Subcutaneous abdominal adipose tissue (tissue), 5 donors: ENCODE measurements around the gene RBM38.

Experiments
- H3K27ac ChIP-seq: one replicate; pipeline ENCODE4 v1.7.0; 2013; ENCODE audit warnings: low read depth, mild to moderate bottlenecking, inconsistent platforms, low read length, moderate library complexity
- H3K27me3 ChIP-seq, 5 donors: one replicate each; pipeline ENCODE4 v1.7.0; 2013; ENCODE audit warnings: low read length in 5 of 5, inconsistent platforms in 1 of 5; ENCODE audit not compliant: control insufficient read depth in 5 of 5, insufficient read depth in 4 of 5
- H3K36me3 ChIP-seq, 5 donors: one replicate each; pipeline ENCODE4 v1.7.0; 2013; ENCODE audit warnings: low read length in 5 of 5; ENCODE audit not compliant: control insufficient read depth in 5 of 5, insufficient read depth in 5 of 5
- H3K4me1 ChIP-seq, 5 donors: one replicate each; pipeline ENCODE4 v1.7.0; 2013; ENCODE audit warnings: low read length in 5 of 5, mild to moderate bottlenecking in 3 of 5, moderate library complexity in 1 of 5; ENCODE audit not compliant: control insufficient read depth in 5 of 5, insufficient read depth in 5 of 5
- H3K4me3 ChIP-seq, 5 donors: one replicate each; pipeline ENCODE4 v1.7.0; 2013; ENCODE audit warnings: low read length in 5 of 5, low read depth in 1 of 5
- H3K9ac ChIP-seq, 5 donors: one replicate each; pipeline ENCODE4 v1.7.0; 2013; ENCODE audit warnings: low read length in 5 of 5, mild to moderate bottlenecking in 4 of 5, moderate library complexity in 3 of 5
- H3K9me3 ChIP-seq, 5 donors: one replicate each; pipeline ENCODE4 v1.7.0; 2013; ENCODE audit warnings: low read length in 5 of 5; ENCODE audit not compliant: control insufficient read depth in 5 of 5
- donor health status: healthy.
- donor health status: healthy.
- donor health status: healthy.
- donor health status: healthy.
- donor health status: healthy.

The RBM38 gene

DNA sequence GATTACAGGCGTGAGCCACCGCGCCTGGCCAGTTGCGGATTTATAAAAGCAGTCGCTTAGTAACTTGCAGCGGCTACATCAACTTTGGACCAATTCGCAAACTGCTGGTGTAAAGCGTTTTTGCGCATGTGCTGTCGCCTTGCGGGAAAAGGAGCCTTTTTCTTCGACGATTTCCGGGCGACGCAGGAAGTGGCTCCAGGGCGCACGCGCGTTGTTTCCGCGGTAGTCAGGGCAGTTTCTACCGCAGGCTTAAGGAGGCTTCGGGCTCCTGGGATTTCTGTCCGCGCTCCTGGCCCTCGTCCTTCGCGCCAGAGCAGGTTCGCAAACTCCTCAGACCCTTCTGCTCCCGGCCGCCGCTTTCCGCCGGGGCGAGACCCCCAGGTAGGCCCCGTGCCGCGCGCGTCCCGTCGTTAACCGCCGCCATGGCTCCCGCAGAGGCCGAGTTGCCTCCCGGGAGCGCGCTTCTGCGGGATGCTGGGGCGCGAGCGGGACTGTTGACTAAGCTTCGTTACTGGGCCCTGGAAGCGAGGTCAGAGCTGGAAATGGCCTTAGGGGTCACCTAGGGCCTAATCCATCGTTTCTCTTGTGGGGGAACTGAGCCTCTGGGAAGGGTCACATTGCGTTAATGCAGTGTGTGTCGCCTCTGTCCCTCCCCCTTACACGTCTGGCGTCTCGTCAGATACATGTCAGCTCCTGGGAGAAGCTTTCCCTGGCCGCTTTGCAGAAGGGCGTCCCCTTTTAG is 40.0 kb upstream of the RBM38 start, which contains the start of gene RAE1:
RAE1 (plus strand) TSS at position 214 of the 742 bp plus-strand sequence. CDS start 2,784 bp downstream, outside the sequence.
- peaks cover 6 to 17% (median 14%) of the 10 kb centered on the region in 5 donors for H3K4me1 ChIP-seq
- peaks cover 0 to 2% (median 0%) of the 10 kb centered on the region in 5 donors for H3K27me3 ChIP-seq
- H3K9me3 ChIP-seq: no peaks in the 10 kb centered on the region
- peak within 1 kb of the TSS; percentile 68 to 99 (median 94) for H3K9ac ChIP-seq
- peaks cover 4 to 30% (median 8%) of the 10 kb centered on the region in 5 donors for H3K36me3 ChIP-seq
- H3K4me3 ChIP-seq: peak within 1 kb of the TSS; percentile 86 to 100 (median 98)
- H3K27ac ChIP-seq: peak within 1 kb of the TSS; percentile 74

DNA sequence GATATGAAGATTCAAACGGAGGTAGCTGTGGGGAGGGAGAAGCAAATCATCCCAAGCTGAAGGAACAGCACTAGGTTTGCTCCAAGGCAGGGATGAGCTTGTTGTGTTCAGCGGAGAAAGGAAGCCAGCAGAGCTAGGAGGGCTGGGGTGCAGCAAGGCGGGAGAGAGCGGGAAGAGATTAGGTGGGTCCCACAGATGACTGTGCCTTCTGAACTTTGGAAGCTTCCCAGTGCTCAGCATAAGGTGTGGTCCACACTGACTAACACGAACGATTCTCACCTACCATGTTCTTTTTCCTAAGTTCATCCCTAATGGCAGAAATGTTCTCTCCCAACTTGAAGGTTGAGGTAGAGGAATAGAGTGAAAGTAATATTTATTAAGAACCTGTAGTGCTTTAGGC is 38.9 kb upstream of the RBM38 start:
- Histone ChIP-seq H3K27me3 (peaks cover 0 to 2% (median 0%) of the 10 kb centered on the region in 5 donors), H3K4me3 (peak overlapping the region in 3 of 5 donors; percentile 92 to 99 (median 98)), H3K27ac (no peak overlapping the region), H3K9ac (peak overlapping the region in 4 of 5 donors; percentile 26 to 99 (median 82)), H3K4me1 (peaks cover 6 to 17% (median 14%) of the 10 kb centered on the region in 5 donors), H3K9me3 (no peaks in the 10 kb centered on the region), H3K36me3 (peaks cover 4 to 30% (median 8%) of the 10 kb centered on the region in 5 donors)

DNA sequence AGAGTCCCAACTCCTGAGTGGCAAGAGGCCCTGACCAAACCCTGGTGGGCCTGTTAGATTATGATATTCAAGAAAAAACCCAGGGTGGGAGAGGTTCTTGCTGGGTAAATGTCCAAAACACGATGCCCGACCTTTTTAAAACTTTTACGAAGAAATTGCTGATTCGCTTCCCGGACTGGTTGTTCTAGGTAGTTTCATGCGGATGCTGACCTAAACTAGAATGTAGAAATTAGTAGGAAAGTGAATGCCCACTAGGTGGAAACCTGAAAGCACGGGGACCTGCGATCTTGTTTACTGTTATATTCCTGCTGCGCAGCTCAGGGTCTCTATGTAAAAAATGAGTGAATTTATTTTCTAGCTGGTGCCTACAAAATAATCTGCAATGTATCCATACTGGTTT is 37.8 kb upstream of the RBM38 start:
- no peaks in the 10 kb centered on the region for H3K27me3 ChIP-seq
- peaks cover 6 to 17% (median 14%) of the 10 kb centered on the region in 5 donors for H3K4me1 ChIP-seq
- no peak overlapping the region for H3K27ac ChIP-seq
- no peak overlapping the region for H3K9ac ChIP-seq
- H3K9me3 ChIP-seq: no peaks in the 10 kb centered on the region
- no peak overlapping the region for H3K4me3 ChIP-seq
- H3K36me3 ChIP-seq: peaks cover 4 to 30% (median 8%) of the 10 kb centered on the region in 5 donors

DNA sequence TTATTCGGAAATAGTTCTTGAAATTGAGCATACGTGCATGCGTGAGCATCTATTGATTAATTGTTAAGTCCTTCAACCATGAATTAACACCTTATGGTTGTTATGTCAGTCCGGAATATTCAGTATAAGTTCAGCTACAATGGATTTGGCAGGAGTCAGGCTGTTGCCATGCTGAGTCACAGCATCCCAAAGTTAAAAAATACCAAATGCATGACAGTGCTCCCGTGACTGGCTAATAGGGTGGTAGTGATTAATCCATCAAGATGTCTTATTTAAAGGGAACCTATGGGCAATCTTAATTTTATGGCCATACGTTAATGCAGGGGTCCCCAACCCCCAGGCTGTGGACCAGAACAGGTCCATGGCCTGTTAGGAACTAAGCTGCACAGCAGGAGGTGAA is 29.7 kb upstream of the RBM38 start:
- Histone ChIP-seq H3K4me3 (no peak overlapping the region), H3K4me1 (no peaks in the 10 kb centered on the region), H3K27me3 (no peaks in the 10 kb centered on the region), H3K9ac (no peak overlapping the region), H3K27ac (no peak overlapping the region), H3K36me3 (peaks cover 9 to 44% (median 36%) of the 10 kb centered on the region in 5 donors), H3K9me3 (no peaks in the 10 kb centered on the region)

DNA sequence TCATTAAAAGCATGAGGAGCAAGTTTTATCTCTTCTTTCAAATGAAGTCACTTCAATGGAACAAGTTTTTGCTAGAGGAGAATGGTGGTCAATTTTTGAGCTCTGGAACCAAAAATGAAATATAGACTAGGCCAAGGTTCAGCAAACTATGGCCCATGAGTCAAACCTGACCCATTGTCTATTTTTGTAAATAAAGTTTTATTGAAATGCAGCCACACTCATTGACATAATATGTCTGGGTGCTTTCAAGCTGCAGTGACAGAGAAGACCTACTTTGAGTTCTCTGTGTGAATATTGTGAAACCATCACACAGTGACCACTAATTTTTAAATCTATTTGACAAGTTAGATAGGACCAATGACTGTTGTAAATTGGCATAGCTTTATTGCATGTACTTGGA is 26.7 kb upstream of the RBM38 start:
- no peaks in the 10 kb centered on the region for H3K9me3 ChIP-seq
- H3K9ac ChIP-seq: no peak overlapping the region
- no peak overlapping the region for H3K4me3 ChIP-seq
- H3K36me3 ChIP-seq: peaks cover 30 to 72% (median 64%) of the 10 kb centered on the region in 5 donors
- H3K27ac ChIP-seq: no peak overlapping the region
- H3K4me1 ChIP-seq: no peaks in the 10 kb centered on the region
- H3K27me3 ChIP-seq: no peaks in the 10 kb centered on the region

DNA sequence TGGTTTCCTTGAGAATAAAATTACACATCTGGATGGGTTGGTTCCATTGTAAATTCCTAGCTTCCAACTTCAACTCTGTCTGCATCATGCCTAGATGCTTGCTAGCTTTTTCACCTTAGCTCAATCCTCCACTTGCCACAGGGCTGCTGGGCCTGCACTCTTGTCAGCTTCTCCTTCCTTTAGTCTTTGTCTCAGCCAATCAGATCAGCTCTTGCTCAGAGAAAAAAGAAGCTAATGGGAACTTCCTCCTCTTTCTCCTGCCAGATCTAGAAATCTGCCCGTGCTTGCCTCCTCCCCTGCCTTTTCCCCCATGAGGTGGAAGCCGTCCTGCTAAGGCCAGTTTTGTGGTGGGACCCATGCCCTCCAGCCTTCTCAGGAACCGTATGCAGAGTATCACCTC is 21.6 kb upstream of the RBM38 start:
- no peak overlapping the region for H3K9ac ChIP-seq
- peaks cover 49 to 94% (median 91%) of the 10 kb centered on the region in 5 donors for H3K36me3 ChIP-seq
- H3K4me1 ChIP-seq: peaks cover 1 to 7% (median 6%) of the 10 kb centered on the region in 5 donors
- no peak overlapping the region for H3K27ac ChIP-seq
- H3K27me3 ChIP-seq: no peaks in the 10 kb centered on the region
- H3K9me3 ChIP-seq: no peaks in the 10 kb centered on the region
- no peak overlapping the region for H3K4me3 ChIP-seq

DNA sequence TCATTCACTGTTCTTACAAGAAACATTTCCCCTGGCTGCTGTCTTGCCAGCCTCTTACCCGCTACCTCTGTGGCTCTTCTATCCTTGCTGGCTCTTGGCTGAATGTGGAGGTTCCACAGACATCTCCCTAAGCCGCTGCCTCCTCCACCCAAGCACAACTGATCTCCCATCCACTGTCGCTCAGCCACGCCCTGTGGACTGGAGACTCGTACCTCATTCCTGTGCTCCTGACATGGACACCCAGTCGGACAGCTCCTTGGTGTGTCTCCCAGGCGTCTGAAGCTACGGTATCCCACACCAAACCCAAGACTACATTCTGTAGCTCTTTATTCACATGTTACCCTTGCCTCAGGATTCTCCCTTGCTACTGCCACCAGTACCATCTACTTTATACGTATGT is 20.9 kb upstream of the RBM38 start:
- Histone ChIP-seq H3K27ac (no peak overlapping the region), H3K4me1 (peaks cover 1 to 14% (median 13%) of the 10 kb centered on the region in 5 donors), H3K27me3 (no peaks in the 10 kb centered on the region), H3K36me3 (peaks cover 49 to 99% (median 94%) of the 10 kb centered on the region in 5 donors), H3K9ac (no peak overlapping the region), H3K4me3 (no peak overlapping the region), H3K9me3 (no peaks in the 10 kb centered on the region)

DNA sequence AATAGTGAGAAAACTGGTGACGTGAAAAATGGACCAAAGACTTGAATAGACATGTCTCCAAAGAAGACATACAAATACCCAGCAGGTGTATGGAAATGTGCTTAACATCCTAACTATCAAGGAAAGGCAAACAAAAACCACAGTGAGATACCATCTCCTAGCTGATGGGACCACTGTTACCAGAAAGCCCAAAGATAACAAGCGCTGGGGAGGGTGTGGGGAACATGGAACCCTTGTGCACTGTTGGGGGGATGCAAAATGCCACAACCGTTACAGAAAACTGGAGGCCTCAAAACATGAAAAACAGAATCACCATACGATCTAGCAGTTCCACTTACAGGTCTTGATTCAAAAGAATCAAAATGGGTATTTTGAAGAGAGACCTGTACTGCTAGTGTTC is 19.8 kb upstream of the RBM38 start:
- Histone ChIP-seq H3K4me1 (peaks cover 1 to 21% (median 20%) of the 10 kb centered on the region in 5 donors), H3K27me3 (no peaks in the 10 kb centered on the region), H3K27ac (no peak overlapping the region), H3K9ac (no peak overlapping the region), H3K36me3 (peaks cover 41 to 98% (median 94%) of the 10 kb centered on the region in 5 donors), H3K9me3 (no peaks in the 10 kb centered on the region), H3K4me3 (no peak overlapping the region)

DNA sequence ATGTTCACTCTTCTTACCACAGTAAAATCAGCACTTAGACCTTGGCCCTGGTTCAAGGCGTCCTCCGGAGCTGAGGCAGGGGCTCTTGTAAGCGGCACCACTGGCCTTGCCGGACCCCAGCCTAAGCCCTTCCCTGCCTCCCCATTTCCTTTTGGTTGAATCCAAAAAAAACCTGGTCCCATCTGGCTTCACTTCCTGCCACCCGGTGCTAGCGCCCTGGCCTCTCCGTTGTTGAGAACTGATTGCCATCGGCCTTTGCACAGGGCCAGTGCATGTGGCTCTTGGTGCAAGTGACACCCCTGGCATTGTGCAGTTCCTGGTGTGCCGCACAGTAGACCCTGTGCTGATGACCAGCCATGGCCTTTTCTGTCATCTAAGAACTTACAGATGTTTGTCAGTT is 19.0 kb upstream of the RBM38 start:
- no peak overlapping the region for H3K27ac ChIP-seq
- peaks cover 34 to 96% (median 92%) of the 10 kb centered on the region in 5 donors for H3K36me3 ChIP-seq
- H3K4me1 ChIP-seq: peaks cover 1 to 21% (median 20%) of the 10 kb centered on the region in 5 donors
- H3K4me3 ChIP-seq: no peak overlapping the region
- no peaks in the 10 kb centered on the region for H3K27me3 ChIP-seq
- no peaks in the 10 kb centered on the region for H3K9me3 ChIP-seq
- H3K9ac ChIP-seq: no peak overlapping the region

DNA sequence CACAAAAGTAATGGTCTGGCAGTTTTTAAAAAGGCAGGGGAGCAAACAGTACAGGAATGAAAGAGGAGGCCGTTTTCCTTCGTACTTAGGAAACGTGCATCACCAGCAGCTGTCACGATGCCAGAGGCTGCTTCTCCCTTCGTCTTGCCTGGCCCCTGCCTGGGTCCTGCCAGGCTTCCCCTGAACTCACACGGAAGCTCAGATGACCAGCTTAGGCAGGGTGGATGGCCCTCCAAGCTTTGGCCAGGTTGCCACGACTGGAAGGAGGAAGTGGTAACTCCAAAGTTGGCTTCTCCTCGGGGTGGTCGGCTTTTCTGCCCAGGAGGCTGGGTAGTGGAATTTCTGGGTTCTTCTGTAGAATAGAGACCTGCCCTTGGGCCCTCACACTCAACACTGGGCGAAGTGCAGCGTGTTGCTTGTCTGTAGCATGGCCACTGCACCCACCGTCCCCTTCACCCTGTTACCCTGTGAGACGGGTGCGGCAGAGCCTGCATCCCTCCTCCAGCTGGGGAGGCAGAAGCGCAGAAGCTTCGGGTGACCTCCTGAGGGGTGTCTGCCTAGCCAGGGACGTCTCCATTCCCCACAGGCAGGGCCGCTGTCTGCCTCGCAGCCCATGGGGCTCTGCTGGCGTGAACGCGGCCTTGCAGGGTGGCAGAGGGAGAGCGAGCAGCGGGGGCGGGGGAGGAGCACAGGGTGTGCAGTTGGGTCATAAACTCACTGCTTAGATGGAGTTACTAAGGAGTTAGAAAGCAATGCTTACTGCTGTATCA is 18.4 kb upstream of the RBM38 start:
- Histone ChIP-seq H3K4me1 (peaks cover 1 to 21% (median 20%) of the 10 kb centered on the region in 5 donors), H3K9me3 (no peaks in the 10 kb centered on the region), H3K36me3 (peaks cover 36 to 96% (median 92%) of the 10 kb centered on the region in 5 donors), H3K4me3 (no peak overlapping the region), H3K9ac (no peak overlapping the region), H3K27me3 (no peaks in the 10 kb centered on the region), H3K27ac (no peak overlapping the region)
